Measurements from ENCODE around the gene ATAD3A. TPM values are rescaled to one million over a fixed set of nuclear protein-coding genes. Genes with fewer than 3 reads are reported as not detected.
"Not testable (repeated sequence)": the region's sequence is repeated elsewhere in the genome, so short reads cannot be mapped to it uniquely, and the experiment has no call there.

Gene ATAD3A
- total RNA-seq, 1 experiment from 2014 or later = 57.5 TPM

- in situ Hi-C loops (cut with HindIII; ENCODE audit: low pct_unique_long_range_greater_than_20kb, low sequenced_read_pairs) (no loop called here), intact Hi-C loops (cut with micrococcal nuclease; ENCODE audit: unreplicated experiment) (no loop called here)
- no TSS peak for BruUV-seq (replicated peaks)
- H3K27me3 ChIP-seq (ENCODE audit: control insufficient read depth, insufficient read depth, low read length) = no peaks in the 10 kb centered on the region
- no peak for TF ChIP-seq TCF7L2 (IDR thresholded peaks at IDR 0.05; ENCODE audit: low read depth, low read length)
- TF ChIP-seq POLR2AphosphoS5 (IDR thresholded peaks at IDR 0.05; ENCODE audit: low read depth, low read length) = no peak
- TF ChIP-seq, protein P1, sequence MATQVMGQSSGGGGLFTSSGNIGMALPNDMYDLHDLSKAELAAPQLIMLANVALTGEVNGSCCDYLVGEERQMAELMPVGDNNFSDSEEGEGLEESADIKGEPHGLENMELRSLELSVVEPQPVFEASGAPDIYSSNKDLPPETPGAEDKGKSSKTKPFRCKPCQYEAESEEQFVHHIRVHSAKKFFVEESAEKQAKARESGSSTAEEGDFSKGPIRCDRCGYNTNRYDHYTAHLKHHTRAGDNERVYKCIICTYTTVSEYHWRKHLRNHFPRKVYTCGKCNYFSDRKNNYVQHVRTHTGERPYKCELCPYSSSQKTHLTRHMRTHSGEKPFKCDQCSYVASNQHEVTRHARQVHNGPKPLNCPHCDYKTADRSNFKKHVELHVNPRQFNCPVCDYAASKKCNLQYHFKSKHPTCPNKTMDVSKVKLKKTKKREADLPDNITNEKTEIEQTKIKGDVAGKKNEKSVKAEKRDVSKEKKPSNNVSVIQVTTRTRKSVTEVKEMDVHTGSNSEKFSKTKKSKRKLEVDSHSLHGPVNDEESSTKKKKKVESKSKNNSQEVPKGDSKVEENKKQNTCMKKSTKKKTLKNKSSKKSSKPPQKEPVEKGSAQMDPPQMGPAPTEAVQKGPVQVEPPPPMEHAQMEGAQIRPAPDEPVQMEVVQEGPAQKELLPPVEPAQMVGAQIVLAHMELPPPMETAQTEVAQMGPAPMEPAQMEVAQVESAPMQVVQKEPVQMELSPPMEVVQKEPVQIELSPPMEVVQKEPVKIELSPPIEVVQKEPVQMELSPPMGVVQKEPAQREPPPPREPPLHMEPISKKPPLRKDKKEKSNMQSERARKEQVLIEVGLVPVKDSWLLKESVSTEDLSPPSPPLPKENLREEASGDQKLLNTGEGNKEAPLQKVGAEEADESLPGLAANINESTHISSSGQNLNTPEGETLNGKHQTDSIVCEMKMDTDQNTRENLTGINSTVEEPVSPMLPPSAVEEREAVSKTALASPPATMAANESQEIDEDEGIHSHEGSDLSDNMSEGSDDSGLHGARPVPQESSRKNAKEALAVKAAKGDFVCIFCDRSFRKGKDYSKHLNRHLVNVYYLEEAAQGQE (IDR thresholded peaks at IDR 0.05; ENCODE audit: insufficient read depth in 1 of 2, low read depth in 2 of 2, low read length in 1 of 2) = no peak
- TF ChIP-seq CTCF (IDR thresholded peaks at IDR 0.05) = no peak
- TF ChIP-seq SIN3A (IDR thresholded peaks at IDR 0.05; ENCODE audit: borderline replicate concordance, insufficient read depth, low read depth, low read length) = no peak
- ChIA-PET POLR2A (no interaction called here), CTCF (no interaction called here)
- no peak for DNase-seq (ENCODE audit: low read depth, low spot score)
- no peaks in the 10 kb centered on the region for H3K4me1 ChIP-seq (ENCODE audit: control insufficient read depth, insufficient read depth, low read length)
- H3K4me3 ChIP-seq (ENCODE audit: low read depth in 2 of 2, low read length in 2 of 2) = no peak overlapping the region
- ATAC-seq = no peak
- no peaks in the 10 kb centered on the region for H3K9me3 ChIP-seq (ENCODE audit: control insufficient read depth, insufficient read depth, low read depth, low read length)
- no peak overlapping the region for H3K27ac ChIP-seq (ENCODE audit: low read length)
- H3K36me3 ChIP-seq (ENCODE audit: control insufficient read depth, insufficient read depth, low read length) = no peaks in the 10 kb centered on the region; the same call in 1 of the 2 replicates
Observed at GRCh38 chr1:1521331-1521730, 9.4 kb downstream of the ATAD3A start.

GRCh38 chr1:1522536-1522935 is 10.6 kb downstream of the ATAD3A start:
- H3K4me3 ChIP-seq (ENCODE audit: low read depth in 2 of 2, low read length in 2 of 2); BruUV-seq (replicated peaks); H3K27ac ChIP-seq (ENCODE audit: low read length); ATAC-seq; H3K27me3 ChIP-seq (ENCODE audit: control insufficient read depth, insufficient read depth, low read length); H3K9me3 ChIP-seq (ENCODE audit: control insufficient read depth, insufficient read depth, low read depth, low read length); CTCF ChIA-PET; DNase-seq (ENCODE audit: low read depth, low spot score); H3K36me3 ChIP-seq (ENCODE audit: control insufficient read depth, insufficient read depth, low read length); intact Hi-C loops (cut with micrococcal nuclease; ENCODE audit: unreplicated experiment); POLR2A ChIA-PET; H3K4me1 ChIP-seq (ENCODE audit: control insufficient read depth, insufficient read depth, low read length); in situ Hi-C loops (cut with HindIII; ENCODE audit: low pct_unique_long_range_greater_than_20kb, low sequenced_read_pairs): not testable (repeated sequence)

DNA sequence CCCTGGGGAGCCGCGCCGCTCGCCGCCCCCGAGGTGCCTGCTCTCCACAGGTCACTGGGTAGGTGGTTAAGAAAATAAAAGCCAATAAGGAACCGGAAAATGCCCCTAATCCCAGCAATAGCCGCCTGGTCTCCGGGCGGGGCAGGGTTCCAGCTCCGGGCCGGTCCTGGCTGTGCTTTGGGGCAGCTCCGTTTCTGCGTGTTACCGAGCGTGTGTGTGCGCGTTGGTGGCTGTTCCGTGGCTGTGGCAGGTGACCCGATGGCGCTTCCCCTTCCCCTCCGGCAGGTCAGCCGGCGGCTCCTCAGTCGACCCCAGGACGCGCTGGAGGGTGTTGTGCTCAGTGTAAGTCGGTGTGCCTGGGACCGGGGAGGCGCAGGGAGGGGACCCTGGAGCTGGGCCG is 11.3 kb downstream of the ATAD3A start:
- ATAC-seq; H3K4me1 ChIP-seq (ENCODE audit: control insufficient read depth, insufficient read depth, low read length); intact Hi-C loops (cut with micrococcal nuclease; ENCODE audit: unreplicated experiment); H3K9me3 ChIP-seq (ENCODE audit: control insufficient read depth, insufficient read depth, low read depth, low read length); in situ Hi-C loops (cut with HindIII; ENCODE audit: low pct_unique_long_range_greater_than_20kb, low sequenced_read_pairs); H3K36me3 ChIP-seq (ENCODE audit: control insufficient read depth, insufficient read depth, low read length); BruUV-seq (replicated peaks); CTCF ChIA-PET; DNase-seq (ENCODE audit: low read depth, low spot score); H3K4me3 ChIP-seq (ENCODE audit: low read depth in 2 of 2, low read length in 2 of 2); H3K27ac ChIP-seq (ENCODE audit: low read length); POLR2A ChIA-PET; H3K27me3 ChIP-seq (ENCODE audit: control insufficient read depth, insufficient read depth, low read length): not testable (repeated sequence)

GRCh38 chr1:1523651-1524050 is 11.7 kb downstream of the ATAD3A start:
- H3K36me3 ChIP-seq (ENCODE audit: control insufficient read depth, insufficient read depth, low read length); in situ Hi-C loops (cut with HindIII; ENCODE audit: low pct_unique_long_range_greater_than_20kb, low sequenced_read_pairs); BruUV-seq (replicated peaks): not testable (repeated sequence)

DNA sequence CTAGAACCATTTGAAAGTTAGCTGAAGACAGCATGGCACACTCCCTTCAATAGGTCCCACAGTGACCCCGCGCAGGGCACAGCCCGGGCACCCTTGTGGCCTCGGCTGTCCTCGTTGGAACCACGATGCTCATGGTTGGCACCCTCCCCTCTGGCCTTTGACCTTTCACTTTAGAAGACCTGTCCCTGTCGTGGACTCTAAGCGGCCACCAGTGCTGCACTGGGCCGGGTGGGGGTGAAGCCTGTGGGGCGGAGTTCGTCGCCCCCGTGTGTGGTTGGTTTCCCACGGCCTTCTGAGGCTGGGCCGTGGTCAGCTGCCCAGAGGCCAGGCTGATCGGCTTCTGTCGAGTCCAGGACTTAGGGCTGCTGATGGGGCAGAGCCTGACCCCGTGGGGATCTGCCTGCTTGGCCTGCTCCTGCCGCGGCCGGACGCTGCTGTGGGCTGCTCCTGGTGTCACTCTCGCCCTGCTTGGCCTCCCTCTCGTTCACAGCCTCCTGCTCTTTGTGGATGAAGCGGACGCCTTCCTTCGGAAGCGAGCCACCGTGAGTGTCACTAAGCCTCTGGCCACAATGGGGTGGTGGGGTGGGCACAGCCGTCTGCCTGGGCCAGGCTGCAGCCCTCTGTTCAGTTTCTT is 12.9 kb downstream of the ATAD3A start:
- in situ Hi-C loops (cut with HindIII; ENCODE audit: low pct_unique_long_range_greater_than_20kb, low sequenced_read_pairs); H3K4me3 ChIP-seq (ENCODE audit: low read depth in 2 of 2, low read length in 2 of 2); intact Hi-C loops (cut with micrococcal nuclease; ENCODE audit: unreplicated experiment); H3K27me3 ChIP-seq (ENCODE audit: control insufficient read depth, insufficient read depth, low read length); BruUV-seq (replicated peaks); H3K9me3 ChIP-seq (ENCODE audit: control insufficient read depth, insufficient read depth, low read depth, low read length); H3K4me1 ChIP-seq (ENCODE audit: control insufficient read depth, insufficient read depth, low read length); DNase-seq (ENCODE audit: low read depth, low spot score); CTCF ChIA-PET; ATAC-seq; H3K27ac ChIP-seq (ENCODE audit: low read length); H3K36me3 ChIP-seq (ENCODE audit: control insufficient read depth, insufficient read depth, low read length); POLR2A ChIA-PET: not testable (repeated sequence)

More at GRCh38 chr1:1523651-1524050, 11.7 kb downstream of the ATAD3A start:
- H3K27ac ChIP-seq (ENCODE audit: low read length); intact Hi-C loops (cut with micrococcal nuclease; ENCODE audit: unreplicated experiment); H3K4me3 ChIP-seq (ENCODE audit: low read depth in 2 of 2, low read length in 2 of 2); H3K4me1 ChIP-seq (ENCODE audit: control insufficient read depth, insufficient read depth, low read length); POLR2A ChIA-PET; H3K9me3 ChIP-seq (ENCODE audit: control insufficient read depth, insufficient read depth, low read depth, low read length); CTCF ChIA-PET; ATAC-seq; H3K27me3 ChIP-seq (ENCODE audit: control insufficient read depth, insufficient read depth, low read length); DNase-seq (ENCODE audit: low read depth, low spot score): not testable (repeated sequence)
